Islet of Langerhans (tissue), 1 donor: ENCODE results near the gene PRR29.

Experiments
- FAIRE-seq: peaks from one replicate; lab custom pipeline; 2011; peaks lifted over from hg19 to GRCh38; lab: Jason Lieb, UNC

PRR29 gene

GRCh38 chr17:64045176-64045575, 47.0 kb downstream of the PRR29 start:
- no peak for FAIRE-seq

DNA sequence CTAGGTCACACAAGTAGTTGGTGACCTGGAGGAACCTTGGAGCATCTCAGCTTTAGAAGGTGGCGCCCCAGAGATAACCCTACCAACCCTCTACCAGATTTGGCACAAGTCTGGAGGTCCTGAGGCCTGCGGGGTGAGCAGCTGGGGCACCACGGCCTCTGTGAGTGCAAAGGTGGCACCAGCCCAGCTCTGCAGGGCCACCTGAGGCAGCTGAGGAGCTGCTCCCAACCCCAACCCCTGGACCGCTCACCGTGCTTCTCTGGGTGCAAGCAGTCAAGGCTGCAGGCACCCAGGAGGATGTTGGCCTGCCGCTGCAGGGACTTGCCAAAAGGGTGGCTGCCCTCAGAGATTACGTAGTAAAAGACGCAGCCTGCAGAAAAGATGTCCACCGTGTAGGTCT, 50.7 kb downstream of the PRR29 start:
- no peak for FAIRE-seq

GRCh38 chr17:64051153-64051552, 53.0 kb downstream of the PRR29 start:
- no peak for FAIRE-seq

- FAIRE-seq, result no peak
Observed at GRCh38 chr17:64053101-64053500, 55.0 kb downstream of the PRR29 start.
